Activated CD8-positive, alpha-beta memory T cell treated with anti-CD3 and anti-CD28 coated beads, Interleukin-2, amount 10 ng/mL, durations not matched to agents 7 days and 5 days (primary cell): Measurements from ENCODE around the gene LRMDA. TPM values are rescaled to one million over a fixed set of nuclear protein-coding genes. Genes with fewer than 3 reads are reported as not detected.

ENCODE experiments used
- ATAC-seq: fragments of 150-1000 bp; cut with Tn5 transposase; one replicate; pipeline ENCODE4 v1.10.0; 2021; ENCODE audit warnings: moderate library complexity
- CTCF ChIA-PET: fragments of 350-600 bp; sonication (Branson Sonifier 250); formaldehyde crosslinking; loops from one replicate; lab custom pipeline; 2021; ENCODE audit warnings: antibody characterized with exemption; lab: Charles Lee
- DNase-seq: peaks from one replicate; pipeline ENCODE4 v3.0.0-alpha.2; 2020
- H3K27ac Mint-ChIP-seq: one replicate; pipeline ENCODE4 v1.8.0; 2021; ENCODE audit warnings: mild to moderate bottlenecking, mixed read lengths
- H3K27me3 Mint-ChIP-seq: one replicate; pipeline ENCODE4 v1.8.0; 2021; ENCODE audit warnings: mixed read lengths
- H3K36me3 Mint-ChIP-seq: one replicate; pipeline ENCODE4 v1.8.0; 2021; ENCODE audit warnings: mild to moderate bottlenecking, mixed read lengths
- H3K4me1 Mint-ChIP-seq: one replicate; pipeline ENCODE4 v1.8.0; 2021; ENCODE audit warnings: mixed read lengths
- H3K4me3 Mint-ChIP-seq: one replicate; pipeline ENCODE4 v1.8.0; 2021; ENCODE audit warnings: mild to moderate bottlenecking, moderate library complexity, mixed read lengths
- H3K9me3 Mint-ChIP-seq: one replicate; pipeline ENCODE4 v1.8.0; 2022; ENCODE audit warnings: low read depth, mixed read lengths
- total RNA-seq, 2 experiments: library from RNA; stranded (reverse); gene quantifications; one replicate each; pipeline ENCODE4 v1.2.3, GENCODE V29; 2021

The LRMDA gene
- total RNA-seq, 2 experiments from 2014 or later = not detected

- Mint-ChIP-seq H3K4me1 (no peaks in the 10 kb centered on the region), H3K27ac (no peak overlapping the region), H3K36me3 (no peaks in the 10 kb centered on the region), H3K4me3 (no peak overlapping the region), H3K27me3 (peaks cover 8% of the 10 kb centered on the region), H3K9me3 (no peaks in the 10 kb centered on the region)
- CTCF ChIA-PET = no interaction called here
- no peak for DNase-seq
- ATAC-seq = no peak
These were observed 248.1 kb downstream of the LRMDA start for GRCh38 chr10:75679536-75679935.

GRCh38 chr10:75681334-75681733 is 249.9 kb downstream of the LRMDA start:
- H3K9me3 Mint-ChIP-seq = no peaks in the 10 kb centered on the region
- CTCF ChIA-PET = no interaction called here
- ATAC-seq = no peak
- no peak for DNase-seq
- H3K4me3 Mint-ChIP-seq = no peak overlapping the region
- H3K4me1 Mint-ChIP-seq = no peaks in the 10 kb centered on the region
- no peaks in the 10 kb centered on the region for H3K36me3 Mint-ChIP-seq
- no peak overlapping the region for H3K27ac Mint-ChIP-seq
- H3K27me3 Mint-ChIP-seq = peaks cover 8% of the 10 kb centered on the region

GRCh38 chr10:75682649-75683557 is 251.5 kb downstream of the LRMDA start:
- H3K36me3 Mint-ChIP-seq = no peaks in the 10 kb centered on the region
- H3K9me3 Mint-ChIP-seq = no peaks in the 10 kb centered on the region
- H3K27ac Mint-ChIP-seq = no peak overlapping the region
- H3K4me1 Mint-ChIP-seq = no peaks in the 10 kb centered on the region
- CTCF ChIA-PET = no interaction called here
- DNase-seq (no peak), ATAC-seq (no peak)
- peaks cover 8% of the 10 kb centered on the region for H3K27me3 Mint-ChIP-seq
- H3K4me3 Mint-ChIP-seq = no peak overlapping the region

- H3K27me3 Mint-ChIP-seq = peaks cover under 1% of the 10 kb centered on the region
- H3K36me3 Mint-ChIP-seq = no peaks in the 10 kb centered on the region
- no peak overlapping the region for H3K4me3 Mint-ChIP-seq
- H3K4me1 Mint-ChIP-seq = no peaks in the 10 kb centered on the region
- CTCF ChIA-PET = no interaction called here
- DNase-seq = no peak
- ATAC-seq = no peak
- no peak overlapping the region for H3K27ac Mint-ChIP-seq
- no peaks in the 10 kb centered on the region for H3K9me3 Mint-ChIP-seq
These were observed 253.8 kb downstream of the LRMDA start for GRCh38 chr10:75685187-75685586.

GRCh38 chr10:75688506-75689300 is 257.3 kb downstream of the LRMDA start:
- Mint-ChIP-seq H3K9me3 (no peaks in the 10 kb centered on the region), H3K36me3 (no peaks in the 10 kb centered on the region), H3K27ac (no peak overlapping the region), H3K4me1 (no peaks in the 10 kb centered on the region), H3K27me3 (no peaks in the 10 kb centered on the region), H3K4me3 (no peak overlapping the region)
- CTCF ChIA-PET = no interaction called here
- ATAC-seq = no peak
- DNase-seq = no peak

GRCh38 chr10:75693489-75693888 is 262.1 kb downstream of the LRMDA start:
- CTCF ChIA-PET = no interaction called here
- Mint-ChIP-seq H3K36me3 (no peaks in the 10 kb centered on the region), H3K9me3 (no peaks in the 10 kb centered on the region), H3K4me3 (no peak overlapping the region), H3K27me3 (peaks cover 2% of the 10 kb centered on the region), H3K27ac (no peak overlapping the region), H3K4me1 (no peaks in the 10 kb centered on the region)
- DNase-seq (no peak), ATAC-seq (no peak)

- DNase-seq (no peak), ATAC-seq (no peak)
- Mint-ChIP-seq H3K27ac (no peak overlapping the region), H3K9me3 (no peaks in the 10 kb centered on the region), H3K4me3 (no peak overlapping the region), H3K4me1 (no peaks in the 10 kb centered on the region), H3K27me3 (peaks cover 2% of the 10 kb centered on the region), H3K36me3 (no peaks in the 10 kb centered on the region)
- CTCF ChIA-PET = no interaction called here
These were observed 262.8 kb downstream of the LRMDA start for GRCh38 chr10:75694269-75694668.

GRCh38 chr10:75694790-75695189 is 263.4 kb downstream of the LRMDA start:
- CTCF ChIA-PET = no interaction called here
- no peak for ATAC-seq
- peaks cover 2% of the 10 kb centered on the region for H3K27me3 Mint-ChIP-seq
- no peak for DNase-seq
- no peaks in the 10 kb centered on the region for H3K9me3 Mint-ChIP-seq
- H3K4me1 Mint-ChIP-seq = no peaks in the 10 kb centered on the region
- no peaks in the 10 kb centered on the region for H3K36me3 Mint-ChIP-seq
- H3K4me3 Mint-ChIP-seq = no peak overlapping the region
- no peak overlapping the region for H3K27ac Mint-ChIP-seq

- H3K9me3 Mint-ChIP-seq = no peaks in the 10 kb centered on the region
- no peaks in the 10 kb centered on the region for H3K4me1 Mint-ChIP-seq
These were observed 264.6 kb downstream of the LRMDA start for GRCh38 chr10:75695994-75696393.

GRCh38 chr10:75696536-75696935 is 265.1 kb downstream of the LRMDA start:
- no peak overlapping the region for H3K4me3 Mint-ChIP-seq
- no peak overlapping the region for H3K27ac Mint-ChIP-seq
- ATAC-seq (no peak), DNase-seq (no peak)
- peaks cover 2% of the 10 kb centered on the region for H3K27me3 Mint-ChIP-seq
- H3K9me3 Mint-ChIP-seq = no peaks in the 10 kb centered on the region
- no peaks in the 10 kb centered on the region for H3K36me3 Mint-ChIP-seq
- no peaks in the 10 kb centered on the region for H3K4me1 Mint-ChIP-seq
- CTCF ChIA-PET = no interaction called here

More at GRCh38 chr10:75695994-75696393, 264.6 kb downstream of the LRMDA start:
- CTCF ChIA-PET = no interaction called here
- Mint-ChIP-seq H3K4me3 (no peak overlapping the region), H3K36me3 (no peaks in the 10 kb centered on the region), H3K27ac (no peak overlapping the region), H3K27me3 (peaks cover 2% of the 10 kb centered on the region)
- ATAC-seq = no peak
- no peak for DNase-seq

- Mint-ChIP-seq H3K4me1 (no peaks in the 10 kb centered on the region), H3K27me3 (peaks cover 6% of the 10 kb centered on the region), H3K27ac (no peak overlapping the region), H3K36me3 (no peaks in the 10 kb centered on the region), H3K4me3 (no peak overlapping the region), H3K9me3 (no peaks in the 10 kb centered on the region)
- DNase-seq (no peak), ATAC-seq (no peak)
- CTCF ChIA-PET = no interaction called here
These were observed 271.9 kb downstream of the LRMDA start for GRCh38 chr10:75703191-75703854.

GRCh38 chr10:75705426-75705825 is 274.0 kb downstream of the LRMDA start:
- H3K27me3 Mint-ChIP-seq = peaks cover 9% of the 10 kb centered on the region
- H3K36me3 Mint-ChIP-seq = no peaks in the 10 kb centered on the region
- CTCF ChIA-PET = no interaction called here
- H3K4me1 Mint-ChIP-seq = no peaks in the 10 kb centered on the region
- H3K9me3 Mint-ChIP-seq = no peaks in the 10 kb centered on the region
- H3K27ac Mint-ChIP-seq = no peak overlapping the region
- ATAC-seq (no peak), DNase-seq (no peak)
- H3K4me3 Mint-ChIP-seq = no peak overlapping the region

- Mint-ChIP-seq H3K27ac (no peak overlapping the region), H3K9me3 (no peaks in the 10 kb centered on the region), H3K4me3 (no peak overlapping the region), H3K36me3 (no peaks in the 10 kb centered on the region), H3K4me1 (no peaks in the 10 kb centered on the region), H3K27me3 (peaks cover 12% of the 10 kb centered on the region)
- CTCF ChIA-PET = no interaction called here
- ATAC-seq (no peak), DNase-seq (no peak)
These were observed 275.8 kb downstream of the LRMDA start for GRCh38 chr10:75707080-75707840.
